HG02642 (cell line): ENCODE results near the gene NMNAT1.
"Not testable (repeated sequence)": the region's sequence is repeated elsewhere in the genome, so short reads cannot be mapped to it uniquely, and the experiment has no call there.

ENCODE experiments used
- ATAC-seq: cut with Tn5 transposase; IDR thresholded peaks from one replicate; pipeline ENCODE4 v1.9.1; 2021; ENCODE audit warnings: mild to moderate bottlenecking; ENCODE audit not compliant: unreplicated experiment, poor library complexity

The NMNAT1 gene

GRCh38 chr1:10005248-10005647 is 62.0 kb downstream of the NMNAT1 start:
- ATAC-seq: not testable (repeated sequence)

GRCh38 chr1:10007169-10007568 is 63.9 kb downstream of the NMNAT1 start:
- ATAC-seq: no peak

GRCh38 chr1:10014016-10014415 is 70.7 kb downstream of the NMNAT1 start:
- ATAC-seq: no peak

- ATAC-seq: no peak
Measured at GRCh38 chr1:10019561-10019960, 76.3 kb downstream of the NMNAT1 start.

- no peak for ATAC-seq
Measured at GRCh38 chr1:10020086-10020485, 76.8 kb downstream of the NMNAT1 start.

GRCh38 chr1:10020678-10021077 is 77.4 kb downstream of the NMNAT1 start:
- ATAC-seq: not testable (repeated sequence)

- ATAC-seq: not testable (repeated sequence)
Measured at GRCh38 chr1:10021992-10022391, 78.7 kb downstream of the NMNAT1 start.

GRCh38 chr1:10022656-10023055 is 79.4 kb downstream of the NMNAT1 start:
- no peak for ATAC-seq

- no peak for ATAC-seq
Measured at GRCh38 chr1:10025354-10025753, 82.1 kb downstream of the NMNAT1 start.

GRCh38 chr1:10027027-10027426 is 83.8 kb downstream of the NMNAT1 start:
- ATAC-seq: no peak

- ATAC-seq: not testable (repeated sequence)
Measured at GRCh38 chr1:10028956-10029500, 85.8 kb downstream of the NMNAT1 start.

- no peak for ATAC-seq
Measured at GRCh38 chr1:10031461-10031860, 88.2 kb downstream of the NMNAT1 start.

- ATAC-seq: peak; percentile 98
Measured at GRCh38 chr1:10032590-10033358, 89.5 kb downstream of the NMNAT1 start, which contains the start of gene UBE4B. TSS of gene UBE4B (plus strand) at chr1:10032958. CDS start at chr1:10033671, 713 bp downstream.

- ATAC-seq: peak; percentile 20
Measured at GRCh38 chr1:10033359-10033845, 90.1 kb downstream of the NMNAT1 start.
